Aorta (tissue), 5 donors: ENCODE data around the gene MRPL12. TPM values are rescaled to one million over a fixed set of nuclear protein-coding genes. Genes with fewer than 3 reads are reported as not detected.
A peak's percentile ranks its signal among the peaks of the same experiment; 100 is the strongest.

Source experiments
- ATAC-seq: fragments of 200-7000 bp; cut with Tn5 transposase; one replicate; pipeline ENCODE4 v1.9.1; 2022; ENCODE audit warnings: moderate library complexity; ENCODE audit not compliant: low FRiP score
- DNase-seq, 2 donors: peaks; one replicate each; pipeline ENCODE4 v3.0.0-alpha.2; 2020
- H3K27ac ChIP-seq, 2 donors: one replicate each; pipeline ENCODE4 v1.5.1; 2013; ENCODE audit warnings: low read length in 2 of 2, mild to moderate bottlenecking in 2 of 2, moderate library complexity in 2 of 2, control low read depth in 1 of 2, inconsistent platforms in 1 of 2, low read depth in 1 of 2
- H3K27me3 ChIP-seq, 2 donors: one replicate each; pipeline ENCODE4 v1.6.1; 2013; ENCODE audit warnings: control low read depth in 1 of 2, low read length in 1 of 2, mild to moderate bottlenecking in 1 of 2, moderate library complexity in 1 of 2; ENCODE audit not compliant: insufficient read depth in 2 of 2, control insufficient read depth in 1 of 2
- H3K36me3 ChIP-seq, 2 donors: one replicate each; pipeline ENCODE4 v1.6.1; 2013; ENCODE audit warnings: control low read depth in 1 of 2, low read length in 1 of 2, mild to moderate bottlenecking in 1 of 2; ENCODE audit not compliant: insufficient read depth in 2 of 2, control insufficient read depth in 1 of 2
- H3K4me1 ChIP-seq, 2 donors: one replicate each; pipeline ENCODE4 v1.6.1; 2013; ENCODE audit warnings: low read length in 2 of 2, control low read depth in 1 of 2, mild to moderate bottlenecking in 1 of 2, moderate library complexity in 1 of 2; ENCODE audit not compliant: insufficient read depth in 2 of 2, control insufficient read depth in 1 of 2
- H3K4me3 ChIP-seq, 2 donors: one replicate each; pipeline ENCODE4 v1.5.1; 2013; ENCODE audit warnings: low read length in 2 of 2, control low read depth in 1 of 2, mild to moderate bottlenecking in 1 of 2
- H3K9me3 ChIP-seq: one replicate; pipeline ENCODE4 v1.6.1; 2013; ENCODE audit warnings: mild to moderate bottlenecking, low read length; ENCODE audit not compliant: control insufficient read depth
- WGBS, 2 donors: extraction: QIAGEN DNeasy Blood & Tissue Kit; methylation state at CpG; one replicate each; pipeline ENCODE4 v1.1.7; 2013; 5-methylcytosine and 5-hydroxymethylcytosine counted together
- intact Hi-C, 2 donors: fragments of 100-400 bp; cut with DNase I; formaldehyde crosslinking; loops; one replicate each; pipeline versions ENCODE4 v1.14.2 to v1.15.0; 2022
- polyA plus RNA-seq, 2 donors: library from polyadenylated mRNA; stranded (reverse); fragments of 200-250 nt; gene quantifications; one replicate each; pipeline ENCODE4 v1.2.3, GENCODE V29; 2013
- total RNA-seq, 2 donors: library from RNA; stranded (reverse); fragmentation: NEBNext Ultra II Directional; extraction: Animal tissue kit (Norgen Biotek cat#: 25700); gene quantifications; one replicate each; pipeline ENCODE4 v1.2.1, GENCODE V29; 2021
- donor health status: healthy with polysubstance abuse.
- donor health status: Bipolar disorder and iron deficiency.
- donor health status: DM: no; HTN: no; CAD: no.
- donor health status: DM: no; HTN: no; CAD: no.
- donor health status: DM: yes; HTN: yes; CAD: no.

The MRPL12 gene
- total and polyA plus RNA-seq, 4 donors: 21.1 to 57.7 (median 33.6) TPM

DNA sequence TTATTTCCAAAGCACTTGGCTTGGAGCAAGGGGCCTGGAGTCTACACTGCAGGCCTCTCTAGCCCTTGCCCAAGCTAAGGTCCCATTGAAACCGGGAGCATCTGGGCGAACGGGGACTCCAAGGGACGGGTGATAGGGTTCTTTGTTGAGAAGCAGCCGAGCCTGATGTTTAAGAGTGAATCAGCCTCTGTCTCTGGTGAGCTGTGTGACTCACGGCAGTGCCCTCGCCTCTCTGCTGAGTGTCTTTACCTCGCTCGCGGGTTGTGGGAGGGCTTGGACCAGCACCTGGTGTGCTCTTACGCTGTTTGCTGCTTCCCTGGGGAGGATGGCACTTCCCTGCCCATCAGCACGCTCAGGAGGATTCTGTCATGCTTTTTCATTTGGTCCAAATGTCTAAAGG is 18.1 kb upstream of the MRPL12 start:
- no peak for DNase-seq
- ATAC-seq: no peak
- Histone ChIP-seq H3K4me3 (peak overlapping the region in 1 of 2 donors; percentile 93), H3K9me3 (no peaks in the 10 kb centered on the region), H3K4me1 (no peaks in the 10 kb centered on the region), H3K36me3 (no peaks in the 10 kb centered on the region), H3K27me3 (no peaks in the 10 kb centered on the region), H3K27ac (no peak overlapping the region)
- 80% methylated on average over 12 of the region's 12 CpGs for WGBS, 2 donors
- intact Hi-C loops: no loop called here

DNA sequence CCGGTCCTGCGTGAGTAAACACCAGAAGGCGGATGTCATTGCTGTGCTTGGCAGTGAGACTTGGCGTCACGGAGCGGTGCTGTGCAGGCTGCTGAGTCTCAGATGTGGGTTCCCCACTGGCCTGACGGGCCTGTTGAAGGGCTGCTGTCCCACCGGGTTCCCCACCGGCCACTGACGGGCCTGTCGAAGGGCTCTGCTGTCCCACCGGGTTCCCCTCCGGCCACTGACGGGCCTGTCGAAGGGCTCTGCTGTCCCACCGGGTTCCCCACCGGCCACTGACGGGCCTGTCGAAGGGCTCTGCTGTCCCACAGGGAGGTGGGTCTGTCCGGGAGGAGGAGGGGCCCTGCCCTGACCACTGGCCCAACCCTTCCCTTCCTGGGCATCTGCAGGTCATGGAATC is 16.6 kb upstream of the MRPL12 start:
- intact Hi-C loops: no loop called here
- H3K27me3 ChIP-seq: no peaks in the 10 kb centered on the region
- no peaks in the 10 kb centered on the region for H3K4me1 ChIP-seq
- no peak overlapping the region for H3K4me3 ChIP-seq
- ATAC-seq (no peak), DNase-seq (no peak)
- no peak overlapping the region for H3K27ac ChIP-seq
- 79 to 80% methylated on average over 18 to 20 of the region's 20 CpGs for WGBS, 2 donors
- peaks cover 0 to 2% of the 10 kb centered on the region in 2 donors for H3K36me3 ChIP-seq
- no peaks in the 10 kb centered on the region for H3K9me3 ChIP-seq

DNA sequence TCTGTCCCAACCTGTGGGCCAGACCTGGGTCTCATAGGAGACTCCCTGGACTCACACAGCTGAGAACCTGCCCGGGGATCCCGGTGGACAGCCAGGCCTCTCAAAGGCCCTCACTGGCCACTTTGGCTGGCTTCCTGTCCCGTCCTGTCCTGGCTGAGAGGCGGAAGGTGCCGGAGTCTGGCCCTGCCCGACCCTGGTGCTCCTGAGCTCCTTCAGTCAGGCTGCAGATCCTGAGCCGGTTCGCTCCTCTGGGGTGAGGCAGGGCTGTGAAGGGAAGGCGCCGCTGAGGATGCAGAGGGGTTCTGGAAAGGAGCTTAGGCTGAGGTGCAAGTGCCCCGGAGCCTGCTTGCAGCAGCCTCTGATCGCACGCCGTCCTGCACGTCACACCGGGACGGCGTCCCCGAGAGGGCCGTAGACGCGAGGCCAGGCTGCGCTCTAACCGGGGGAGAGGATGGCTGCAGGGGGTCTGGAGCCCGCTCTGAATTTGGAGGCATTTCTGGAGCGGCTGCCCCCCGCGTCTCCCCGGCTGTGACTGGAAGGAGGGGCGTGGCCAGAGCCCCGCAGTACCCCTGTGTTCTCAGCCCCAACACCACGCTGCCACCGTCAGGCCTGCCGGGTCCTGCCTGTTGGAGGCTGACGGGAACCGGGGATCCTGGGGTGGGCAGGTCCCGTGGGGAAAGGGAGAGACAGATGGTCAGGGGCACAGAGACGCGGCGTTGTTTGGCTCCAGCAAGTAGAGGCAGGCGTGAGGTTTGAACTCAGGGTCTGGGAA is 15.2 kb upstream of the MRPL12 start:
- Histone ChIP-seq H3K9me3 (no peaks in the 10 kb centered on the region), H3K27ac (no peak overlapping the region), H3K4me3 (no peak overlapping the region), H3K27me3 (no peaks in the 10 kb centered on the region), H3K36me3 (peaks cover 0 to 2% of the 10 kb centered on the region in 2 donors), H3K4me1 (no peaks in the 10 kb centered on the region)
- intact Hi-C loops: no loop called here
- ATAC-seq: no peak
- no peak for DNase-seq
- WGBS, 2 donors: 92 to 94% methylated on average over 39 to 41 of the region's 41 CpGs

DNA sequence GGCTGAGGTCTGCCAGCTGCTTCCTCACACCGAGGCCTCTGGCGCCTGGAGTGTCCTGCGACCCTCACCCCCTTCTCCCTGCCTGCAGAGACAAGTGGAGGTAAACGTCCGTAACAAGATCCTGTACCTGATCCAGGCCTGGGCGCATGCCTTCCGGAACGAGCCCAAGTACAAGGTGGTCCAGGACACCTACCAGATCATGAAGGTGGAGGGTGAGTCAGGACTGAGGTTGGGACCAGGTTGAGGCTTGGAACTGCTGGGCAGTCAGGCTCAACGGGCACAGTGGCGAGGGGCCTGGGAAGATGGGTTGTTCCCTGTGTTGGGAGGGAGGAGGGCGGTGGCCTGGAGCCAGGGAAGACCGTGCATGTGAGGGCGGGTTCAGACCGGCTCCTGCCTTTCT is 14.6 kb upstream of the MRPL12 start:
- Histone ChIP-seq H3K27ac (no peak overlapping the region), H3K4me3 (no peak overlapping the region), H3K4me1 (no peaks in the 10 kb centered on the region), H3K9me3 (no peaks in the 10 kb centered on the region), H3K36me3 (peaks cover 0 to 2% of the 10 kb centered on the region in 2 donors), H3K27me3 (no peaks in the 10 kb centered on the region)
- DNase-seq (no peak), ATAC-seq (no peak)
- WGBS, 2 donors: 87 to 93% methylated on average over 14 of the region's 14 CpGs
- intact Hi-C loops: no loop called here

DNA sequence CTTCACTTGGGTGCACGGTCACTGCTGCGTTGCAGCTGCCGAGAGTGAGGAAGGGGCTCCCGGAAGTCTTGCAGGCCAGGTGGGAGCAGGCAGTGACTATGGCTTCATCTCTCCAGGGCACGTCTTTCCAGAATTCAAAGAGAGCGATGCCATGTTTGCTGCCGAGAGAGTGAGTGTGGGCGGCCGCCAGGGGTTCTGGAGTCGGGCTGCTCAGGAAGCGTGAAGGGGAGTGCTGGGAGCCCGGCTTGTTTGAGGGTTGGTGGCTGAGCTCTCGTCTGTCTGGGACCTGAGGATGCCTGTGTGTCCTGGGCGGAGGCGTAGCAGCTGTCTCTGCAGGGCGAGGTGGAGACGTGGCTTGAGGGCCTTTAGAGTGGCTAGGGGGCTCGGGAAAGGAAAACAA is 13.1 kb upstream of the MRPL12 start:
- DNase-seq (no peak), ATAC-seq (no peak)
- Histone ChIP-seq H3K27ac (no peak overlapping the region), H3K27me3 (no peaks in the 10 kb centered on the region), H3K36me3 (peaks cover 0 to 5% of the 10 kb centered on the region in 2 donors), H3K4me1 (no peaks in the 10 kb centered on the region), H3K4me3 (no peak overlapping the region), H3K9me3 (no peaks in the 10 kb centered on the region)
- intact Hi-C loops: no loop called here
- WGBS, 2 donors: 85 to 91% methylated on average over 18 of the region's 18 CpGs

DNA sequence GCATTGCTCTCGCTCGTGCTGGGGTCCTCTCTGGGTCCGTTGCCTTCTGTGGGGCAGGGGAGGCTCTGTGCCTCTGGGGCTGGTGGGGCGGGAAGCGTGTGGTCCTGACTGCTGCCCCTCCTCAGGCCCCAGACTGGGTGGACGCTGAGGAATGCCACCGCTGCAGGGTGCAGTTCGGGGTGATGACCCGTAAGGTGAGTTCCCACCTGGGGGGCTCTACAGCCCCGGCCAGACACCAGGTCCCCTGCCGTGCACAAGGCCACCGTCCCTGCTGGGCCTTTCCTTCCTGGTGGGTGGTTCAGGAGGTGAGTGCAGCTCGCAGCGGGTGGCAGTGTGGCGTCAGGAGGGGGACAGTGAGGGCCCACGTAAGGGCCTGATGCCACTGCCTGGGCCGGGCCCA is 12.6 kb upstream of the MRPL12 start:
- intact Hi-C loops: no loop called here
- H3K4me3 ChIP-seq: no peak overlapping the region
- no peaks in the 10 kb centered on the region for H3K9me3 ChIP-seq
- H3K27ac ChIP-seq: no peak overlapping the region
- H3K27me3 ChIP-seq: no peaks in the 10 kb centered on the region
- ATAC-seq: no peak
- peaks cover 5 to 7% of the 10 kb centered on the region in 2 donors for H3K36me3 ChIP-seq
- DNase-seq: no peak
- H3K4me1 ChIP-seq: no peaks in the 10 kb centered on the region
- WGBS, 2 donors: 84 to 85% methylated on average over 17 of the region's 17 CpGs

DNA sequence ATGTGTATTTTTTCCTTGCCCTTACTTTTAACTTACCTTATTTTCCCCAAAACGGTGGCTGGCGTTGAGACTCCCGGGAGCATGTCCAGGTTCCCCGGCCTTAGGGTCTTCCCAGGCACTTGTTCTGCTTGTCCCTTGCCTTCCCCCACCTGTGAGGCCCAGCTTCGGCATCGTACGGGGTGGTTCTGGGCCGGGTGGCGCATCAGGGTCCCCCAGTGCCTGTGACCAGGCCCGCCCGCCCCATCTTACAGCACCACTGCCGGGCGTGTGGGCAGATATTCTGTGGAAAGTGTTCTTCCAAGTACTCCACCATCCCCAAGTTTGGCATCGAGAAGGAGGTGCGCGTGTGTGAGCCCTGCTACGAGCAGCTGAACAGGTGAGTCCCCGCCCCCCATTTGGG is 12.0 kb upstream of the MRPL12 start:
- DNase-seq: no peak
- 87 to 91% methylated on average over 18 of the region's 18 CpGs for WGBS, 2 donors
- Histone ChIP-seq H3K27me3 (no peaks in the 10 kb centered on the region), H3K9me3 (no peaks in the 10 kb centered on the region), H3K4me1 (no peaks in the 10 kb centered on the region), H3K27ac (no peak overlapping the region), H3K36me3 (peaks cover 5 to 7% of the 10 kb centered on the region in 2 donors), H3K4me3 (no peak overlapping the region)
- ATAC-seq: no peak
- intact Hi-C loops: no loop called here

DNA sequence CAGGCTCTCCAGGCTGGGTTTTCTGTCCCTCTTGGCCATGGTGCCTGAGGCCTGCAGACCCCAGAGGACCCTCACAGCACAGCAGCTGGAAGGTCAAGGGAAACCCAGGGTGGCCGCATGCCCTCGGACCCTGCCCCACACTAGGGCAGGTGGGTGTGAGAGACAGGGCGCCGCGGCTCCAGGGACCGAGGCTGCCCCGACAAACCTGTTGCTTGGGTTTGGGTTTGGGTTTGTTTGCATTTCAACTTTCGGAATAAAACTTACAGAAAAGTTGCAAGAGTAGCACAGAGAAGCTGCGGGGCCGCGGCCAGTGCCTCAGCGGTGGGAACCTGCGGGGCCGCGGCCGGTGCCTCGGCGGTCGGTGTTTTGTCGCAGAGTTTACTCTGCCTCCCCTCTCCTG is 11.6 kb upstream of the MRPL12 start:
- no peaks in the 10 kb centered on the region for H3K9me3 ChIP-seq
- H3K27me3 ChIP-seq: no peaks in the 10 kb centered on the region
- 96 to 97% methylated on average over 20 of the region's 20 CpGs for WGBS, 2 donors
- no peak overlapping the region for H3K27ac ChIP-seq
- DNase-seq: no peak
- peaks cover 5 to 7% of the 10 kb centered on the region in 2 donors for H3K36me3 ChIP-seq
- H3K4me1 ChIP-seq: no peaks in the 10 kb centered on the region
- no peak for ATAC-seq
- H3K4me3 ChIP-seq: no peak overlapping the region
- intact Hi-C loops: no loop called here

DNA sequence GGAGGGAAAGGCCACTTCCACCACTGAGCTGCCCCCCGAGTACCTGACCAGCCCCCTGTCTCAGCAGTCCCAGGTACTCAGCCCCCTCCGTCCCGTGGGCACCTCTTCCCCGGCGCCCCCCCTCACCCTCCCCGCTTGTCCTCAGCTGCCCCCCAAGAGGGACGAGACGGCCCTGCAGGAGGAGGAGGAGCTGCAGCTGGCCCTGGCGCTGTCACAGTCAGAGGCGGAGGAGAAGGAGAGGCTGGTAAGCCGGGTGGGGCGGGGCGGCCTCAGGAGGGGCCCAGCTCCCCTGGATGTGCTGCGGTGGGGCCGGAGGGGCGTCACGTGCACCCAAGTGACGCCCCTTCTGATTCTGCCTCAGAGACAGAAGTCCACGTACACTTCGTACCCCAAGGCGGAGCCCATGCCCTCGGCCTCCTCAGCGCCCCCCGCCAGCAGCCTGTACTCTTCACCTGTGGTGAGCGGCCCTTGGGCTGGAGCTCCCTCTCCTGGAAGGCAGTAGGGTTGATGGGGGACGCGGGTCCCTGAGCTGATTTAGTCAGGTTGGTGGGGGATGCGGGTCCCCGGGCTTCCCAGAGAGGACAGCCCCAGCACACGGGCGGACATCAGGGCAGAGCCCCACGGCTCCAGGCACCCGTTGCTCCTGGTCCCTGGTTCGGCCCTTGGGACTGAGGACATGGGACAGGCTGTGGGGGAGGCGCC is 9.5 kb upstream of the MRPL12 start:
- no peaks in the 10 kb centered on the region for H3K27me3 ChIP-seq
- DNase-seq (no peak), ATAC-seq (no peak)
- 85 to 89% methylated on average over 31 to 35 of the region's 35 CpGs for WGBS, 2 donors
- no peak overlapping the region for H3K4me3 ChIP-seq
- H3K27ac ChIP-seq: no peak overlapping the region
- intact Hi-C loops: no loop called here
- no peaks in the 10 kb centered on the region for H3K9me3 ChIP-seq
- peaks cover 5 to 7% of the 10 kb centered on the region in 2 donors for H3K36me3 ChIP-seq
- no peaks in the 10 kb centered on the region for H3K4me1 ChIP-seq
